HG02970 (cell line): ENCODE results near the gene CFAP20DC.
"Not testable (repeated sequence)": the region's sequence is repeated elsewhere in the genome, so short reads cannot be mapped to it uniquely, and the experiment has no call there.

ENCODE experiments used
- ATAC-seq: cut with Tn5 transposase; IDR thresholded peaks from one replicate; pipeline ENCODE4 v1.9.1; 2021; ENCODE audit warnings: mild to moderate bottlenecking, moderate library complexity, moderate number of reproducible peaks; ENCODE audit not compliant: unreplicated experiment, low FRiP score

CFAP20DC gene

GRCh38 chr3:59049671-59050331 is at the start of gene CFAP20DC:
Gene CFAP20DC (minus strand): TSS chr3:59050025. CDS start chr3:59049631, 394 bp downstream.
- peak; percentile 100 for ATAC-seq

- ATAC-seq, result not testable (repeated sequence)
These were observed 48.7 kb upstream of the CFAP20DC start for GRCh38 chr3:59098516-59098915.

GRCh38 chr3:59094446-59094845 is 44.6 kb upstream of the CFAP20DC start:
- no peak for ATAC-seq

GRCh38 chr3:59093521-59093920 is 43.7 kb upstream of the CFAP20DC start:
- no peak for ATAC-seq

DNA sequence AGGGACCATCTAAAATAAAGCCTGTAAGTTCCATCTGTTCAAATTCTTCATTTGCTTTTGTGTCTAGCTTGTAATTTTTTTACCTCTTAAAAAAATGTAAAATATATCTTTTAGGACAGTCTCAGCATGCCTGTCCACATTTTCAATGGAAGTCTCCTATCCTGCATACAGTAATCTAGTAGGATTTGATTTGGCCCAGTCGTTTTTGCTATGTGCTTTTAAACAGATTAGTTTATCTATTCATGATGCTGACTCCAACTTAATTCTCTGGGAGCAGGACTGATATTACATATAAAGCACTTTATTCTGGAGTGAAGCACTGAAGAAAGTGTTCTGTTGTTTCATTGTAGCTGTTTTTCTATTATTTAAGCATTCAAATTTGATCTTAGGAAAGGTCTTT is 38.9 kb upstream of the CFAP20DC start:
- ATAC-seq, result no peak

DNA sequence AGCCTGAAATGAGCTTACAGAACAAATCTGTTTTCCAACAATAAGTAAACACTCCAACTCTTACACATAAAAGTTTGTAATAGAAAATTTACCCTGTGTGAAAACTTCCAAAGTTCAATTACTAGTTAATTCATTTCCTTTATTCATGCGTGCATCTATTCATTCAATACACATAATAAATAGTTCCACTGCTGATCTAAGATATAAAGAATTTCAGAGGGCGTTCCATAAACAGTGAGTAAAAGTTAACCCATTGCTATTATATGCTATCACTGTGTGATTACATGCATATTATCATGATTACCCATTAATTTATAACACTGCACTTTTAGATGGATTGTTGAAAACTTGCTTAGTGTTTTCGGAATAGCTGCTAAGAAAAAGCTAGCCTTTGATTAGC is 36.2 kb upstream of the CFAP20DC start:
- no peak for ATAC-seq

DNA sequence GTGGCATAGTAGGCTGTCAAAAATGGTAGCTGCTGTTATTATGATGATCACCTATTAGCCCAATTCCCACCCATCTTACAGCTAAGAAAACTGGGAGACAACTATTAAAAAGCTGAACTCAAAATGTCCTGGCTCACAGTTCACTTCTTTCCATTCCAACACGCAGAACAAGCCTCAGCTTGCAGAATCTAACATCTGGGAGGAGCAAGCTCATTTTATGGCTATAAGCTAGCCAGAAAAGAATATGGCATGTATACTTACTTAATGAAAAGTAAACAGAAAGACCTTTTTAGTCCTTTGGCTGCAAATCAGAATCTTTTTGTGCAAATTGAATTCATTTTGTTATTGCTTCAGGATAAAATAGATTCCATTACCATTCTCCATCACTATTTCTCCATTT is 34.8 kb upstream of the CFAP20DC start:
- ATAC-seq, result no peak

DNA sequence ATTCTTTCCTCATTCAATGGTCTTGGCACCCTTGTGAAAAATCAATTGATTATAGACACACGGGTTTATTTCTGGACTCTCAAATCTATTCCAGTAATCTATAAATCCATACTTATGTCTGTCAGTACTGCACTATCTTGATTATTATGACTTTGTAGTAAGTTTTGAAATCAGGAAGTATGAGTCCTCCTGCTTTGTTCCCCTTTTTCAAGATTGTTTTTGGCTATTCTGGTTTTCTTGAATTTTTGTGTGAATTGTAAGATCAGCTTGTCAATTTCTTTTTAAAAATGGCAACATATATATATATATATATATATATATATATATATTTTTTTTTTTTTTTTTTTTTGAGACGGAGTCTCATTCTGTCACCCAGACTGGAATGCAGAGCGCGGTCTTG is 32.3 kb upstream of the CFAP20DC start:
- ATAC-seq, result no peak

DNA sequence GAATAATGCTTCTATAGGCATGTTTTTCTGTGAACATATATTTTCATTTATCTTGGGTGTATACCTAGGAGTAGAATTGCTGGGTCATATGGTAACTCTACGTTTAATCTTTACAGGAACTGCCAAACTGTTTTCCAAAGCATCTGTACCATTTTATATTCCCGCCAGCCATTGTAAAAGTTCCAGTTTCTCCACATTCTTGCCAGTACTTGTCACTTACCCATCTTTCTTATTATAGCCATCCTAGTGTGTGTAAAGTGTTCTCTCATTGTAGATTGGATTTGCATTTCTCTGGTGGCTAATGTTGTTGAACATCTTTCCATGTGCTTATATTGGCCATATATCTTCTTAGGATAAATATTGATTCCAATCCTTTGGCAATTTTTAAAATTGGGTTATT is 31.2 kb upstream of the CFAP20DC start:
- no peak for ATAC-seq

DNA sequence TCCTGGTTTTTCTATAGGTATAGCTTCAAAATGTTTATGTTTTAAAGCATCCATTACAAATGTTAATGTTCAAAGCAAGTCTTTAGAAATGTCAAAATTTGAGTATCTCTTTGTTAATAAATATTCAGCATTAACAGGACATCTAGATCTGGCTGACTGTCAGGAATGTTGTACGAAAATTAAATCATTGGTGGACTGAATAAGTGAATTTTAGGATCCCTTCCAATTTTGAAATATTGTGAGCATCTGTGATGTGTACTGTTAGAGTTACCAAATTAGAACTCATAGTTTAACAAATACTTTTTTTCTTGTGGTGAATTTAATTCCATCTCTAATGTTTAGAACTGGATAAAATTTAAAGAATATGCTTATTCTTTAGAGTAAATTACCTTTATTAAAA is 30.1 kb upstream of the CFAP20DC start:
- ATAC-seq, result no peak

- ATAC-seq, result no peak
These were observed 24.9 kb upstream of the CFAP20DC start for GRCh38 chr3:59074764-59075163.

- ATAC-seq, result no peak
These were observed 22.9 kb upstream of the CFAP20DC start for GRCh38 chr3:59072681-59073080.

GRCh38 chr3:59069838-59070237 is 20.0 kb upstream of the CFAP20DC start:
- no peak for ATAC-seq

- no peak for ATAC-seq
These were observed 15.4 kb upstream of the CFAP20DC start for GRCh38 chr3:59065240-59065639.

DNA sequence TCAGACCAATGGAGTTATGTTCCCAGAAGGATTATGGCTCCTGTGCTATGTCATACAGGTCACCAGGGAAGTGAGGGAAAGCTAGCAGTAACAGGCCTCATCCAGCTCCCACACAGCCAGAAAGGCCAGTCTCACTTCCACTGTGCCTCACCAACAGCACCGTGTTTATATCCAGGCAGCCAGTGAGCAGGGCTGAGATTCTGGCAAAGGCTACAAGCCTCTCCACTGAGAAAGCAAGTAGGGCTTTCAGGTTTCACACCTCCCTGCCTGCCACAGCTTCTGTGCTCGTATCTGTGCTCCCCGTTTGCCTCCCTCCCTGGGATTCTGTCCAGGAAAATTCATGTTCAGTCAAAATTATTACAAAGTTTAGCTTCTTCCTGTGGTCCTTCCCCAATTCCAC is 14.9 kb upstream of the CFAP20DC start:
- ATAC-seq, result no peak

GRCh38 chr3:59064276-59064675 is 14.5 kb upstream of the CFAP20DC start:
- ATAC-seq, result no peak

GRCh38 chr3:59056706-59057105 is 6.9 kb upstream of the CFAP20DC start:
- no peak for ATAC-seq

DNA sequence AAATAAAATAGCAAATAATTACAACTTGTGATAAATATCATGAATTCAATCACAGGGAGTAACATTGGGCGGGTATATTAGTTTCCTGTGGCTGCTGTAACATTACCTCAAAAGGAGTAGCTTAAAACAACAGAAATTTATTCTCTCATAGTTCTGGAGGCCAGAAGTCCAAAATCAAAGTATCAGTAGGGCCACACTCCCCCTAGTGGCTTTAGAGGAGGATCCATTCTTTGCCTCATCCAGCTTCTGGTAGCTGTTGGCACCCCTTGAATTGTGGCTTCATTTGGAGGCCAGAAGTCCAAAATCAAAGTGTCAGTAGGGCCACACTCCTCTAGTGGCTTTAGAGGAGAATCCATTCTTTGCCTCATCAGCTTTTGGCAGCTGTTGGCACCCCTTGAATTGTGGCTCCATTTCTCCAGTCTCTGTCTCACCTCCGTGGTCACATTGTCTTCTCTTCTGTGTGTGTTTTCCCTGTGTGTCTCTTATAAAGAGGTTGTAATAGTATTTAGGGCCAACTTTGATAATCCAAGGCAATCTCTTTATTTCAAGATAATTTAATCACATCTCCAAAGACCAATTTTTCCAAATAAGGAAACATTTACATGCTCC is 3.1 kb upstream of the CFAP20DC start:
- ATAC-seq, result no peak

GRCh38 chr3:59050811-59051414 is 1.1 kb upstream of the CFAP20DC start:
- not testable (repeated sequence) for ATAC-seq

DNA sequence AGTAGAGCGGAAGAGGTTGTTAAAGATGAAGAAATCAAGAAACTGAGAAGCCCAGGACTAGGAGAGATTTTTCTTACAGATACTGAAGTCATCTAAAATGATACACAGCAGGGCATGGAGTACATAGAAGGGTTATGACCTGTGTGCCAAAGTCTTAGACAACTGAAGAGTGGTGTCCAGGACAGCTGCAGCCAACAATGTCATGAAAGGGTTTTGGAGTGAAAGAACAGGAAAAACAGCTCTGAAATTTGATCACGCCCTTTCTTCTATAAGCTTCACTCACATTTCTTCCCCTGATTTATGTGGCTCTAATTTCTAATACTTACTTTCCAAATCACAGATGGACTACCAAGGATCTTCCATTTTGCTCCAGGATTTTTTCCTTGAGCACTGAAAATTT is 3.0 kb downstream of the CFAP20DC start:
- no peak for ATAC-seq

DNA sequence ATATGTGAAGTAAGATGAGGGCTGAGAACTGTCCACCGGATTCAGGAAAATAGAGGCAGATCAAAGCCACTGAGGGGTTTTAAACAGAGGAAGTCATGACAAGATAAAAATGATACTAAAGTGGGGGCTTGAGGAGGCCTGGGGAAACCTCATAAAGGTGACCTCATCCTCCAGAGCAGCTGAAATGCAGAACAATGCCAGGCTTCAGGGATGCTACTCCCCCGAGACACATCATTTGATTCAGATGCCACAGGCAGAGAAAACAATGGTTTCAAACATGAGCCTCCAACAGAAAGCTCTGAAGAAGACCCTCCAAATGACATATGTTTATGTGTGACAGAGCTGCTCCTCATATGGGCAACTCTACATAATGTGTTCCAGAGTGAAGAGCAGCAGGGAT is 6.4 kb downstream of the CFAP20DC start:
- no peak for ATAC-seq

- ATAC-seq, result no peak
These were observed 8.9 kb downstream of the CFAP20DC start for GRCh38 chr3:59040902-59041301.
